GM12878 (cell line): ENCODE data around the gene REEP1. TPM values are rescaled to one million over a fixed set of nuclear protein-coding genes. Genes with fewer than 3 reads are reported as not detected.

ENCODE experiments used
- ATAC-seq: fragments of 200-7000 bp; cut with Tn5 transposase; 3 replicates; pipeline ENCODE4 v1.9.1; 2020; ENCODE audit warnings: mild to moderate bottlenecking, moderate library complexity
- BruUV-seq: library from RNA; stranded (reverse); fragments of 400-500 nt; replicated peaks from 2 replicates; lab custom pipeline; 2021; lab: Mats Ljungman, UMichigan
- CTCF ChIA-PET: fragments of 300-600 bp; sonication (Branson Sonifier 250); formaldehyde crosslinking; extraction: SDS; loops from one replicate; lab custom pipeline; 2021; ENCODE audit warnings: inconsistent platforms; lab: Yijun Ruan, JAX
- POLR2A ChIA-PET: fragments of 350-600 bp; formaldehyde crosslinking; extraction: SDS; loops from one replicate; lab custom pipeline; 2021; ENCODE audit warnings: inconsistent platforms; lab: Charles Lee
- RAD21 ChIA-PET: fragments of 300-600 bp; sonication (Branson Sonifier 250); formaldehyde crosslinking; loops from one replicate; lab custom pipeline; 2023; ENCODE audit warnings: antibody characterized with exemption; ENCODE audit not compliant: unreplicated experiment; lab: Charles Lee
- SMC1A ChIA-PET: fragments of 300-600 bp; sonication (Branson Sonifier 250); formaldehyde crosslinking; loops from one replicate; lab custom pipeline; 2023; ENCODE audit not compliant: unreplicated experiment, uncharacterized antibody; lab: Charles Lee
- DNase-seq: peaks from one replicate; pipeline ENCODE4 v3.0.0-alpha.2; 2011; ENCODE audit warnings: low read depth, low spot score
- FAIRE-seq: peaks from 3 replicates; lab custom pipeline; 2011; peaks lifted over from hg19 to GRCh38; lab: Jason Lieb, UNC
- H2AFZ ChIP-seq: 2 replicates; pipeline ENCODE4 v1.6.0; 2011; ENCODE audit warnings: low read depth, low read length, control low read depth; ENCODE audit not compliant: control insufficient read depth
- H3K27ac ChIP-seq: 2 replicates; pipeline ENCODE4 v1.5.1; 2011; ENCODE audit warnings: control low read depth; ENCODE audit not compliant: control insufficient read depth, insufficient read depth
- H3K27me3 ChIP-seq, 2 experiments: replicated peaks in 1 of 2; 2 replicates each; pipeline versions ENCODE4 v1.6.0 to v1.6.1; 2011; ENCODE audit warnings: low read length in 1 of 2; ENCODE audit not compliant: control insufficient read depth in 2 of 2, insufficient read depth in 2 of 2
- H3K36me3 ChIP-seq, 2 experiments: 2 replicates each; pipeline ENCODE4 v1.5.1; 2011; ENCODE audit warnings: low read length in 1 of 2; ENCODE audit not compliant: control insufficient read depth in 2 of 2, insufficient read depth in 2 of 2
- H3K4me1 ChIP-seq: 2 replicates; pipeline ENCODE4 v1.6.1; 2011; ENCODE audit warnings: mild to moderate bottlenecking, low read length, moderate library complexity, mixed read lengths; ENCODE audit not compliant: control insufficient read depth, insufficient read depth
- H3K4me2 ChIP-seq: 2 replicates; pipeline ENCODE4 v1.6.0; 2011; ENCODE audit warnings: control low read depth; ENCODE audit not compliant: control insufficient read depth, insufficient read depth
- H3K4me3 ChIP-seq: fragments of 200-600 bp; sonication (generic); 2 replicates; pipeline ENCODE4 v1.5.1; 2016
- H3K79me2 ChIP-seq: 2 replicates; pipeline ENCODE4 v1.6.0; 2011; ENCODE audit warnings: low read length; ENCODE audit not compliant: control insufficient read depth, insufficient read depth
- H3K9ac ChIP-seq: 2 replicates; pipeline ENCODE4 v1.8.0; 2011; ENCODE audit warnings: low read length, control low read depth, mixed read lengths; ENCODE audit not compliant: control insufficient read depth, insufficient read depth
- H3K9me3 ChIP-seq: replicated peaks from 3 replicates; pipeline ENCODE4 v1.5.1; 2011; ENCODE audit warnings: mild to moderate bottlenecking, low read length; ENCODE audit not compliant: control insufficient read depth, insufficient read depth
- H4K20me1 ChIP-seq: 2 replicates; pipeline ENCODE4 v1.6.0; 2011; ENCODE audit not compliant: control insufficient read depth, insufficient read depth
- CREM ChIP-seq: IDR thresholded peaks from 2 replicates; pipeline ENCODE4 v1.6.1; 2014; ENCODE audit warnings: antibody characterized with exemption, low read depth
- DPF2 ChIP-seq: fragments of 450-650 bp; IDR thresholded peaks from 2 replicates; pipeline ENCODE4 v1.6.1; 2017; ENCODE audit warnings: mild to moderate bottlenecking
- WGBS: methylation state at CpG from one replicate; pipeline ENCODE4 v1.1.6; 2016; ENCODE audit warnings: low lambda C conversion rate; ENCODE audit not compliant: insufficient replicate concordance, insufficient coverage; ENCODE audit errors: missing lambda C conversion rate; 5-methylcytosine and 5-hydroxymethylcytosine counted together
- in situ Hi-C: fragments of 300-500 bp; cut with MboI; formaldehyde crosslinking; loops from 9 replicates; pipeline ENCODE4 v1.14.3; 2018; ENCODE audit warnings: mixed read lengths
- intact Hi-C: fragments of 100-400 bp; cut with micrococcal nuclease; formaldehyde crosslinking; loops from one replicate; pipeline ENCODE4 v1.14.2; 2022; ENCODE audit not compliant: unreplicated experiment
- polyA plus RNA-seq, 11 experiments: library from polyadenylated mRNA; depleted of rRNA in 4 of 11; unstranded in 6 of 11; stranded (reverse) in 5 of 11; fragments of >200 nt; fragmentation: Nextera tagmentation in 4 of 11; fragmentation: Illumina TruSeq in 1 of 11; extraction: Ambion mirVana in 4 of 11; extraction: Trizol in 1 of 11; gene quantifications; 1 replicate in 1 of 11; 2 replicates in 10 of 11; pipeline versions ENCODE4 v1.2.1 to v1.2.3, GENCODE V29; 2011 to 2016; ENCODE audit warnings: inconsistent platforms in 2 of 11, missing spikeins in 2 of 11, low read depth in 1 of 11
- total RNA-seq, 4 experiments: library from RNA; depleted of rRNA in 3 of 4; stranded (reverse); fragments of >200 nt in 3 of 4; fragmentation: Illumina TruSeq in 1 of 4; extraction: Trizol in 1 of 4; gene quantifications; 2 replicates each; pipeline versions ENCODE4 v1.2.1 to v1.2.3, GENCODE V29; 2013 to 2021
- TF ChIP-seq, protein P1 (sequence below): fragments of 450-650 bp; IDR thresholded peaks from 2 replicates; pipeline ENCODE4 v1.6.1; 2017; ENCODE audit warnings: mild to moderate bottlenecking, moderate library complexity
- TF ChIP-seq, protein P2 (sequence below), 3 experiments: IDR thresholded peaks in 2 of 3; conservative IDR thresholded peaks in 1 of 3; 2 replicates each; pipeline ENCODE4 v1.5.1; 2011; ENCODE audit warnings: low read depth in 3 of 3, low read length in 3 of 3, mild to moderate bottlenecking in 3 of 3, control low read depth in 2 of 3, moderate library complexity in 2 of 3, inconsistent platforms in 1 of 3, mixed read lengths in 1 of 3; ENCODE audit not compliant: control insufficient read depth in 2 of 3, insufficient read depth in 1 of 3; ENCODE audit errors: extremely low read depth in 1 of 3

The REEP1 gene
- total and polyA plus RNA-seq, 10 of the 15 experiments (the other 5 are each of a cell fraction or from before 2014, with no cell fraction given), result 0.02 to 0.30 (median 0.09) TPM; not detected in 1

DNA sequence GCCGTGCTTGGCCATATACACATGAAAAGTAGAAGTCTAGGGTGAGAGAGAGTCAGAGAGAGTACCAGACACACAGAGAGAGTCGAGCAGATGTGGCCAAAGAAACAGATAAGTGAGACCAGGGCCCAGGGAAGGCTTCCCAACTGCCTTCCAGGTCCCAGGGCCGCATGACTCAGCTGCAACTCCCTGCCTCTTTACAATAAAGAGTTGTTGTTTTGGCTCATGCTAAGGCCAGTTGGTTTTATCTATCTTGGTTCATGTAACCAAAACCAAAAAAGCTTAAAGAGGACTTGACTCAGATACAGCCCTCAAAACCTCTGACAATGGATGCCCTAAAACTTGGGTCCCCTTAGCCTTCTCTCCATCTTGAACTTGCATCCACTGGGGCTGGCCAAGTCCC, 36.9 kb downstream of the REEP1 start (continued):
- TF ChIP-seq, protein P1, sequence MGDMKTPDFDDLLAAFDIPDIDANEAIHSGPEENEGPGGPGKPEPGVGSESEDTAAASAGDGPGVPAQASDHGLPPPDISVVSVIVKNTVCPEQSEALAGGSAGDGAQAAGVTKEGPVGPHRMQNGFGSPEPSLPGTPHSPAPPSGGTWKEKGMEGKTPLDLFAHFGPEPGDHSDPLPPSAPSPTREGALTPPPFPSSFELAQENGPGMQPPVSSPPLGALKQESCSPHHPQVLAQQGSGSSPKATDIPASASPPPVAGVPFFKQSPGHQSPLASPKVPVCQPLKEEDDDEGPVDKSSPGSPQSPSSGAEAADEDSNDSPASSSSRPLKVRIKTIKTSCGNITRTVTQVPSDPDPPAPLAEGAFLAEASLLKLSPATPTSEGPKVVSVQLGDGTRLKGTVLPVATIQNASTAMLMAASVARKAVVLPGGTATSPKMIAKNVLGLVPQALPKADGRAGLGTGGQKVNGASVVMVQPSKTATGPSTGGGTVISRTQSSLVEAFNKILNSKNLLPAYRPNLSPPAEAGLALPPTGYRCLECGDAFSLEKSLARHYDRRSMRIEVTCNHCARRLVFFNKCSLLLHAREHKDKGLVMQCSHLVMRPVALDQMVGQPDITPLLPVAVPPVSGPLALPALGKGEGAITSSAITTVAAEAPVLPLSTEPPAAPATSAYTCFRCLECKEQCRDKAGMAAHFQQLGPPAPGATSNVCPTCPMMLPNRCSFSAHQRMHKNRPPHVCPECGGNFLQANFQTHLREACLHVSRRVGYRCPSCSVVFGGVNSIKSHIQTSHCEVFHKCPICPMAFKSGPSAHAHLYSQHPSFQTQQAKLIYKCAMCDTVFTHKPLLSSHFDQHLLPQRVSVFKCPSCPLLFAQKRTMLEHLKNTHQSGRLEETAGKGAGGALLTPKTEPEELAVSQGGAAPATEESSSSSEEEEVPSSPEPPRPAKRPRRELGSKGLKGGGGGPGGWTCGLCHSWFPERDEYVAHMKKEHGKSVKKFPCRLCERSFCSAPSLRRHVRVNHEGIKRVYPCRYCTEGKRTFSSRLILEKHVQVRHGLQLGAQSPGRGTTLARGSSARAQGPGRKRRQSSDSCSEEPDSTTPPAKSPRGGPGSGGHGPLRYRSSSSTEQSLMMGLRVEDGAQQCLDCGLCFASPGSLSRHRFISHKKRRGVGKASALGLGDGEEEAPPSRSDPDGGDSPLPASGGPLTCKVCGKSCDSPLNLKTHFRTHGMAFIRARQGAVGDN, result no peak
- TF ChIP-seq DPF2, result no peak
- TF ChIP-seq, all 136 proteins: peak for 0

DNA sequence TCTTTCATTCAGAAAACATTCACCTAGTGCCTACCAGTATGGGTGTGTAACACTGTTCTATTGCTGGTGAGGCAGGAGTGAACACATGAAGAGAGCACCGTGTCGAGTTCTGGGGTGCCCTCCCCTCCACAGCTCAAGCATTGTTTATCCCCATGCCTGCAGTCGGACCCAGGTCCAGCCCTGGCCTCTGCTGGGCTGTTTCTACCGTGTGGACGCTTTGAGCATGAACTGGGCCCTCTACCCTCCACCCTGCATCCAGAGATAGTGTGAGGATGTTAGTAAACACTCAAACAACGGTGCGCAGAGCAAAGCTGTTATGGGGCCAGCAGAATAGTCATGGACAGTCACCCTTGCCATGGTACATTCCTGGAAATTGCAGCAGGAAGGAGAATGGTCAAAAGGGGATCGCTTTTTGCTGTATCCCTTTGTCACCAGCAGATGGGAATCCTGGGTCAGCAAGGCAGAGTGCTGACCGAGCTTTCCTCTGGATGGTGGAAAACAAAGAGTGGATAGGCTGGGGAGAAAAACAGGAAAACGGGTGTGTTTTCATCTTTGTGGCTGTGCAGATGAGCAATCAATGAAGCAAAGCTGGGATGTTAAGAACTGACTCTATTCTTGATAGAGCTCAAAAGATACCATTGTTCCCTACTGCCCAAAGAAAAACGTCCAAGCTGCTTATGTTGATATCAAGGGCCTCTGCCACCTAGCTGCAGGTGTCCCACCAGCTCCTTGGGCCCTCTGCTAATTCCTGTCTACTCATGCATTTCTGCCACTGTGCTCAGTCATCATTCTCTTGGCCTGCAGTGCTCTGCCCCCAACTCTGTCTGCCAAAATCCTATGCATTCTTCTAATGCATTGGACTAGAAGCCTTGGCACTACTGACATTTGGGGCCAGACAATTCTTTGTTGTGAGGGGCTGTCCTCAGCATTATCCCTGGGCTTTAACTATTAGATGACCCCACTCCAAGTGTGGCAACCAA, 38.7 kb downstream of the REEP1 start:
- ChIA-PET RAD21 (interaction anchor here (1.2 to 12.9 kb wide), 4 partner anchors 49 to 76 kb away, joined by 4 to 181 read pairs (median 6); no protein-coding TSS in a partner anchor), SMC1A (interaction anchor here (0.7 to 12.1 kb wide), 9 partner anchors 9 to 218 kb away, joined by 3 to 178 read pairs (median 4); no protein-coding TSS in a partner anchor), CTCF (interaction anchor here (0.6 to 12.3 kb wide), 12 partner anchors 9 to 203 kb away, joined by 3 to 278 read pairs (median 5); no protein-coding TSS in a partner anchor), POLR2A (interaction anchor here (1.1 to 1.6 kb wide), 2 partner anchors 34 to 73 kb away, joined by 3 to 4 read pairs; no protein-coding TSS in a partner anchor)
- Histone ChIP-seq H4K20me1 (no peaks in the 10 kb centered on the region), H3K4me2 (no peak overlapping the region), H3K4me3 (no peak overlapping the region), H3K9ac (no peak overlapping the region), H3K4me1 (no peaks in the 10 kb centered on the region), H3K36me3 (no peaks in the 10 kb centered on the region), H2AFZ (no peak overlapping the region), H3K9me3 (no peaks in the 10 kb centered on the region), H3K79me2 (no peaks in the 10 kb centered on the region), H3K27ac (no peak overlapping the region), H3K27me3 (no peaks in the 10 kb centered on the region)
- 34% methylated on average over 11 of the region's 11 CpGs for whole genome bisulfite sequencing
- FAIRE-seq (no peak), ATAC-seq (no peak; the same call in 2 of the 3 replicates), DNase-seq (no peak)
- BruUV-seq, result no TSS peak
- TF ChIP-seq, protein P2, sequence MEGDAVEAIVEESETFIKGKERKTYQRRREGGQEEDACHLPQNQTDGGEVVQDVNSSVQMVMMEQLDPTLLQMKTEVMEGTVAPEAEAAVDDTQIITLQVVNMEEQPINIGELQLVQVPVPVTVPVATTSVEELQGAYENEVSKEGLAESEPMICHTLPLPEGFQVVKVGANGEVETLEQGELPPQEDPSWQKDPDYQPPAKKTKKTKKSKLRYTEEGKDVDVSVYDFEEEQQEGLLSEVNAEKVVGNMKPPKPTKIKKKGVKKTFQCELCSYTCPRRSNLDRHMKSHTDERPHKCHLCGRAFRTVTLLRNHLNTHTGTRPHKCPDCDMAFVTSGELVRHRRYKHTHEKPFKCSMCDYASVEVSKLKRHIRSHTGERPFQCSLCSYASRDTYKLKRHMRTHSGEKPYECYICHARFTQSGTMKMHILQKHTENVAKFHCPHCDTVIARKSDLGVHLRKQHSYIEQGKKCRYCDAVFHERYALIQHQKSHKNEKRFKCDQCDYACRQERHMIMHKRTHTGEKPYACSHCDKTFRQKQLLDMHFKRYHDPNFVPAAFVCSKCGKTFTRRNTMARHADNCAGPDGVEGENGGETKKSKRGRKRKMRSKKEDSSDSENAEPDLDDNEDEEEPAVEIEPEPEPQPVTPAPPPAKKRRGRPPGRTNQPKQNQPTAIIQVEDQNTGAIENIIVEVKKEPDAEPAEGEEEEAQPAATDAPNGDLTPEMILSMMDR (IDR thresholded peaks at IDR 0.05 in 2 of 3, conservative IDR thresholded peaks at IDR 0.05 in 1 of 3; ENCODE audit: control insufficient read depth in 2 of 3, extremely low read depth in 1 of 3, insufficient read depth in 1 of 3, low read depth in 3 of 3, low read length in 3 of 3), result 0 out of 6 replicates have a peak, but pooled peaks of 1 of the 3 experiments have one; percentile 10
- no peak for TF ChIP-seq CREM
- intact Hi-C loops (no loop called here), in situ Hi-C loops (loop anchor here (5.0 kb wide), 1 partner anchor 76 kb away; no protein-coding TSS in a partner anchor)
